ENCODE measurements around the gene THAP8. TPM values are rescaled to one million over a fixed set of nuclear protein-coding genes. Genes with fewer than 3 reads are reported as not detected.

Gene THAP8
- total RNA-seq, 1 experiment from 2014 or later, result 5.4 TPM

DNA sequence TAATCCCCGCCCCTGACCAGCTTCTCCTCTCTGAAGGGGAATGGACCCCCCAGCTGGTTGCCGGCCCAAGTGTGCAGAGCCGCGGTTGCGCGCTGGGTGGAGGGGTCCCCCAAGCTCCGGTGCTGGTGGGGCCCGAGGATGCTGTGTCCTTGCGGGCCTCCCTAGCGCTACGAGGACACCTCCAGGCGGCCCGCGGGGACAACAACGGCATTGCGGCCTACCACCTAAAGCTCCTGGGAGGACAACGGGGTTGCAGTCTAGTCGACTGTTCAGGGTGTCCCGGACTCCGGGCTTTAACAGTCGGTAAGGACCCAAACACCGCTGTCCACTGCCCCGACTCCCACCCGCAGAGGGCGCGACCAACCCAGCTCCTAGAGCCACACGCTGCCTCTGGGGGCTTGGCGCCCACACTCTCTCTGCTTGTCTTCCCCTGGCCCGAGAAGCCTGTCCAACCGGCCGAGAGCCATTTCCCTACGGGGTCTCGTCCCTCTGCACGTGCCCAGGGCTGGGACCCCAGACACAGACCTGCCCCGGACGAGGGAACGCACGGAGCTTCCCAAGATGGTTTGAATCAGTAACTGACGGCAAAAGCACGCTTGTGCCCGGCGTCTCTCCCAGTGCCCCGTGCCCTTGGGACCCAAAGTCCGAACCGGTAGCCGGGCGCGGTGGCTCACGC, 60.0 kb downstream of the THAP8 start:
- Histone ChIP-seq H2BK5ac (ENCODE audit: insufficient read length, low read length) (no peak overlapping the region), H3K23ac (ENCODE audit: insufficient read length, low read depth, low read length) (no peak overlapping the region), H2BK120ac (ENCODE audit: low read depth, low read length, poor library complexity, severe bottlenecking) (no peak overlapping the region), H3K27me3 (ENCODE audit: insufficient read depth, low read length) (no peaks in the 10 kb centered on the region), H2BK20ac (ENCODE audit: low read depth, low read length, poor library complexity, severe bottlenecking) (no peak overlapping the region), H3K18ac (ENCODE audit: insufficient read length, low read depth, low read length) (no peak overlapping the region), H2BK12ac (ENCODE audit: insufficient read length, low read depth, low read length) (no peak overlapping the region), H3K23me2 (ENCODE audit: insufficient read length, low read depth, low read length, poor library complexity, severe bottlenecking) (peaks cover 6% of the 10 kb centered on the region), H3K4me2 (ENCODE audit: insufficient read depth, insufficient read length, low read length) (no peak overlapping the region), H4K91ac (ENCODE audit: insufficient read length, low read depth, low read length) (no peak overlapping the region), H3T11ph (ENCODE audit: low read length) (no peak overlapping the region), H3K9ac (ENCODE audit: extremely low read depth, insufficient read length, low read length) (no peak overlapping the region), H4K20me1 (ENCODE audit: control insufficient read depth, insufficient read depth, insufficient read length) (peaks cover 3% of the 10 kb centered on the region), H4K5ac (ENCODE audit: insufficient read length, low read depth, low read length) (no peak overlapping the region), H3K14ac (ENCODE audit: insufficient read depth, low read length) (no peak overlapping the region; the same call in 1 of the 2 replicates), H3K79me2 (ENCODE audit: insufficient read depth, low read length) (no peaks in the 10 kb centered on the region), H2AFZ (ENCODE audit: low read length) (no peak overlapping the region), H4K8ac (replicated peaks; ENCODE audit: insufficient read length, low read depth, low read length) (no peak overlapping the region), H3K4ac (ENCODE audit: low read depth, low read length) (no peak overlapping the region), H2BK15ac (ENCODE audit: low read depth, low read length) (no peak overlapping the region), H3K4me1 (ENCODE audit: insufficient read depth, low read length) (no peaks in the 10 kb centered on the region), H3K27ac (ENCODE audit: insufficient read length, low read depth, low read length) (no peak overlapping the region), H3K9me3 (ENCODE audit: control insufficient read depth, low read depth, low read length) (no peaks in the 10 kb centered on the region), H2AK5ac (ENCODE audit: insufficient read length, low read length) (no peak overlapping the region), H3K79me1 (ENCODE audit: insufficient read depth, low read depth, low read length, poor library complexity, severe bottlenecking) (no peaks in the 10 kb centered on the region), H3K56ac (ENCODE audit: insufficient read length, low read depth, low read length) (no peak overlapping the region)
- peak; percentile 71 for DNase-seq
- peaks cover 15 to 19% of the 10 kb centered on the region in 2 experiments for H3K4me1 Mint-ChIP-seq
- H3K4me3 Mint-ChIP-seq, result peak overlapping the region; percentile 25 to 69; a peak in 4 of 5 replicates
- no CpG with 5 or more reads among the region's 49 CpGs for WGBS (ENCODE audit: extremely low coverage, insufficient read length, low lambda C conversion rate)
- peak; percentile 55 for TF ChIP-seq CTCF (conservative IDR thresholded peaks at IDR 0.05)
- 0 out of 7 replicates have a peak overlapping the region, but pooled peaks of 1 of the 3 experiments have one; percentile 51 for H3K27ac Mint-ChIP-seq
- H3K27me3 Mint-ChIP-seq (ENCODE audit: low read depth), result peaks cover 16% of the 10 kb centered on the region
- peaks cover 5 to 9% (median 5%) of the 10 kb centered on the region in 3 experiments for H3K36me3 Mint-ChIP-seq (ENCODE audit: insufficient read depth in 1 of 3, low read depth in 3 of 3)
- H3K9me3 Mint-ChIP-seq, result no peaks in the 10 kb centered on the region; a peak in 1 of 5 replicates
